Common myeloid progenitor, CD34-positive (primary cell): ENCODE results near the gene ZNF579.

ENCODE experiments used
- CTCF ChIA-PET: fragments of 350-600 bp; sonication (Branson Sonifier 250); formaldehyde crosslinking; loops from one replicate; lab custom pipeline; 2021; ENCODE audit warnings: antibody characterized with exemption; lab: Charles Lee
- POLR2A ChIA-PET: fragments of 350-600 bp; sonication (Branson Sonifier 250); formaldehyde crosslinking; loops from one replicate; lab custom pipeline; 2021; ENCODE audit warnings: antibody characterized with exemption; lab: Charles Lee
- DNase-seq, 3 donors: peaks; one replicate each; pipeline versions ENCODE4 v3.0.0 to v3.0.0-alpha.2; 2013
- H3K27ac ChIP-seq, 2 experiments: 1 replicate in 1 of 2; 2 replicates in 1 of 2; pipeline ENCODE4 v1.7.0; 2013; ENCODE audit warnings: inconsistent platforms in 2 of 2, low read length in 2 of 2, mild to moderate bottlenecking in 2 of 2, low read depth in 1 of 2, moderate library complexity in 1 of 2; ENCODE audit not compliant: severe bottlenecking in 2 of 2, insufficient read depth in 1 of 2, poor library complexity in 1 of 2
- H3K27me3 ChIP-seq, 5 experiments: replicated peaks in 2 of 5; 1 replicate in 3 of 5; 2 replicates in 2 of 5; pipeline versions ENCODE4 v1.6.1 to v1.7.0; 2013; ENCODE audit warnings: low read length in 4 of 5, mild to moderate bottlenecking in 2 of 5, moderate library complexity in 2 of 5, inconsistent platforms in 1 of 5; ENCODE audit not compliant: insufficient read depth in 5 of 5, control insufficient read depth in 4 of 5
- H3K36me3 ChIP-seq, 4 experiments: 1 replicate in 2 of 4; 2 replicates in 2 of 4; pipeline versions ENCODE4 v1.6.1 to v1.7.0; 2013; ENCODE audit warnings: low read length in 3 of 4, control low read depth in 1 of 4, mild to moderate bottlenecking in 1 of 4; ENCODE audit not compliant: control insufficient read depth in 4 of 4, insufficient read depth in 4 of 4
- H3K4me1 ChIP-seq, 4 experiments: 1 replicate in 3 of 4; 2 replicates in 1 of 4; pipeline versions ENCODE4 v1.6.1 to v1.7.1; 2013; ENCODE audit warnings: low read length in 3 of 4, mild to moderate bottlenecking in 3 of 4, control low read depth in 1 of 4, inconsistent platforms in 1 of 4, moderate library complexity in 1 of 4; ENCODE audit not compliant: control insufficient read depth in 4 of 4, insufficient read depth in 4 of 4; ENCODE audit errors: control extremely low read depth in 1 of 4
- H3K4me3 ChIP-seq, 7 experiments: 1 replicate in 4 of 7; 2 replicates in 3 of 7; pipeline versions ENCODE4 v1.5.1 to v1.7.0; 2013; ENCODE audit warnings: mild to moderate bottlenecking in 7 of 7, low read length in 6 of 7, moderate library complexity in 6 of 7, inconsistent platforms in 2 of 7, low read depth in 2 of 7, control low read depth in 1 of 7; ENCODE audit not compliant: insufficient read depth in 4 of 7, control insufficient read depth in 1 of 7; ENCODE audit errors: extremely low read depth in 1 of 7
- H3K9me3 ChIP-seq, 5 experiments: 1 replicate in 4 of 5; 2 replicates in 1 of 5; pipeline versions ENCODE4 v1.6.1 to v1.7.1; 2013; ENCODE audit warnings: low read length in 4 of 5, mild to moderate bottlenecking in 2 of 5, inconsistent platforms in 1 of 5, low read depth in 1 of 5, moderate library complexity in 1 of 5; ENCODE audit not compliant: control insufficient read depth in 4 of 5, insufficient read depth in 2 of 5; ENCODE audit errors: control extremely low read depth in 1 of 5
- WGBS: methylation state at CpG from one replicate; pipeline ENCODE4 v1.1.5; 2013; ENCODE audit not compliant: insufficient coverage; 5-methylcytosine and 5-hydroxymethylcytosine counted together

The ZNF579 gene

GRCh38 chr19:55599842-55600661 lies 19.4 kb upstream of the ZNF579 start, which contains the start of gene ZNF524:
ZNF524 (plus strand) TSS chr19:55600288; CDS start chr19:55602113, 1,825 bp downstream.
- DNase-seq: peak; percentile 94 to 96 (median 95)
- WGBS: 0% methylated on average over 52 of the region's 97 CpGs
- peaks cover 11 to 27% (median 19%) of the 10 kb centered on the region in 4 experiments for H3K36me3 ChIP-seq
- peaks cover 0 to 32% (median 24%) of the 10 kb centered on the region in 4 experiments for H3K4me1 ChIP-seq
- H3K27me3 ChIP-seq: no peaks in the 10 kb centered on the region
- peak within 1 kb of the TSS; percentile 89 to 98 (median 95) for H3K4me3 ChIP-seq
- peak within 1 kb of the TSS; percentile 93 to 95 for H3K27ac ChIP-seq
- ChIA-PET POLR2A (interaction anchor here (0.7 to 2.2 kb wide), 8 partner anchors 15 to 1683 kb away, joined by 3 to 10 read pairs (median 4); partner anchors contain the start of genes ISOC2, ZNF628 and ZNF784), CTCF (interaction anchor here (1.8 to 2.5 kb wide), 2 partner anchors 19 to 32 kb away, joined by 4 to 12 read pairs; no protein-coding TSS in a partner anchor)
- peaks cover 0 to 2% (median 0%) of the 10 kb centered on the region in 5 experiments for H3K9me3 ChIP-seq

GRCh38 chr19:55599468-55599841 lies 18.8 kb upstream of the ZNF579 start, which contains the start of gene FIZ1:
FIZ1 (minus strand) TSS chr19:55599517; CDS start chr19:55597865, 1,652 bp downstream.
- Histone ChIP-seq H3K4me1 (peaks cover 0 to 28% (median 19%) of the 10 kb centered on the region in 4 experiments), H3K27me3 (no peaks in the 10 kb centered on the region), H3K27ac (peak within 1 kb of the TSS; percentile 93 to 95), H3K36me3 (peaks cover 11 to 33% (median 23%) of the 10 kb centered on the region in 4 experiments), H3K9me3 (peaks cover 0 to 2% (median 0%) of the 10 kb centered on the region in 5 experiments), H3K4me3 (peak within 1 kb of the TSS; percentile 89 to 98 (median 95))
- WGBS: 0% methylated on average over 19 of the region's 23 CpGs
- ChIA-PET CTCF (interaction anchor here (1.4 to 2.5 kb wide), 3 partner anchors 19 to 39 kb away, joined by 3 to 12 read pairs (median 4); no protein-coding TSS in a partner anchor), POLR2A (interaction anchor here (0.8 to 2.2 kb wide), 6 partner anchors 14 to 138 kb away, joined by 3 to 10 read pairs (median 5); partner anchors contain the start of genes ISOC2 and ZNF784)
- peak; percentile 99 to 100 (median 100) for DNase-seq

GRCh38 chr19:55598719-55599467 lies 18.2 kb upstream of the ZNF579 start:
- H3K27me3 ChIP-seq: no peaks in the 10 kb centered on the region
- H3K27ac ChIP-seq: peak overlapping the region; percentile 93 to 95
- H3K9me3 ChIP-seq: peaks cover 0 to 2% (median 0%) of the 10 kb centered on the region in 5 experiments
- CTCF ChIA-PET: interaction anchor here (1.4 to 2.5 kb wide), 3 partner anchors 20 to 39 kb away, joined by 3 to 12 read pairs (median 4); no protein-coding TSS in a partner anchor
- H3K36me3 ChIP-seq: peaks cover 11 to 35% (median 23%) of the 10 kb centered on the region in 4 experiments
- POLR2A ChIA-PET: interaction anchor here (0.8 to 2.2 kb wide), 5 partner anchors 13 to 137 kb away, joined by 3 to 10 read pairs (median 5); partner anchors contain the start of genes ISOC2 and ZNF784
- peaks cover 0 to 22% (median 15%) of the 10 kb centered on the region in 4 experiments for H3K4me1 ChIP-seq
- H3K4me3 ChIP-seq: peak overlapping the region; percentile 89 to 98 (median 95)
- DNase-seq: peak; percentile 94 to 97 (median 96)
- WGBS: 8% methylated on average over 19 of the region's 26 CpGs

- POLR2A ChIA-PET: interaction anchor here (2.2 kb wide), 1 partner anchor 13 kb away, joined by 10 read pairs; no protein-coding TSS in a partner anchor
- Histone ChIP-seq H3K27me3 (no peaks in the 10 kb centered on the region), H3K4me1 (peaks cover 0 to 17% (median 12%) of the 10 kb centered on the region in 4 experiments), H3K4me3 (peak overlapping the region in 1 of 7 experiments; percentile 92), H3K9me3 (peaks cover 0 to 2% (median 0%) of the 10 kb centered on the region in 5 experiments), H3K27ac (no peak overlapping the region), H3K36me3 (peaks cover 11 to 43% (median 25%) of the 10 kb centered on the region in 4 experiments)
- CTCF ChIA-PET: interaction anchor here (1.0 to 1.4 kb wide), 2 partner anchors 40 to 83 kb away, joined by 3 read pairs; no protein-coding TSS in a partner anchor
- 89% methylated on average over 8 of the region's 9 CpGs for WGBS
- no peak for DNase-seq
These were observed 17.4 kb upstream of the ZNF579 start for GRCh38 chr19:55598034-55598433.

GRCh38 chr19:55597501-55597921 lies 16.9 kb upstream of the ZNF579 start:
- Histone ChIP-seq H3K4me1 (peaks cover 0 to 17% (median 12%) of the 10 kb centered on the region in 4 experiments), H3K9me3 (peaks cover 0 to 2% (median 0%) of the 10 kb centered on the region in 5 experiments), H3K27ac (no peak overlapping the region), H3K27me3 (no peaks in the 10 kb centered on the region), H3K4me3 (no peak overlapping the region), H3K36me3 (peaks cover 11 to 47% (median 25%) of the 10 kb centered on the region in 4 experiments)
- ChIA-PET CTCF (interaction anchor here (1.0 kb wide), 1 partner anchor 83 kb away, joined by 3 read pairs; no protein-coding TSS in a partner anchor), POLR2A (no interaction called here)
- WGBS: 98% methylated on average over 20 of the region's 30 CpGs
- no peak for DNase-seq

GRCh38 chr19:55596304-55596703 lies 15.7 kb upstream of the ZNF579 start:
- peaks cover 11 to 52% (median 31%) of the 10 kb centered on the region in 4 experiments for H3K36me3 ChIP-seq
- POLR2A ChIA-PET: no interaction called here
- no peak overlapping the region for H3K27ac ChIP-seq
- H3K27me3 ChIP-seq: no peaks in the 10 kb centered on the region
- H3K4me3 ChIP-seq: no peak overlapping the region
- CTCF ChIA-PET: no interaction called here
- WGBS: 100% methylated on average over 3 of the region's 3 CpGs
- H3K9me3 ChIP-seq: peaks cover 0 to 2% (median 0%) of the 10 kb centered on the region in 5 experiments
- DNase-seq: no peak
- peaks cover 0 to 15% (median 12%) of the 10 kb centered on the region in 4 experiments for H3K4me1 ChIP-seq
